Loucy (cell line): ENCODE measurements around the gene ITPK1.

Experiments used
- H2AFZ ChIP-seq: fragments of 200-600 bp; sonication (generic); 2 replicates; pipeline ENCODE4 v1.6.0; 2016; ENCODE audit warnings: antibody characterized with exemption, mild to moderate bottlenecking, low read length, moderate library complexity
- H3F3A ChIP-seq: fragments of 200-600 bp; 2 replicates; pipeline ENCODE4 v1.6.0; 2016; ENCODE audit warnings: antibody characterized with exemption, low read depth, mild to moderate bottlenecking
- H3K27me3 ChIP-seq: fragments of 200-600 bp; sonication (generic); 2 replicates; pipeline ENCODE4 v1.6.1; 2014; ENCODE audit warnings: low read length, mild to moderate bottlenecking; ENCODE audit not compliant: insufficient read depth, poor library complexity, severe bottlenecking
- H3K36me3 ChIP-seq: fragments of 200-600 bp; sonication (generic); 2 replicates; pipeline ENCODE4 v1.6.1; 2016; ENCODE audit warnings: low read length; ENCODE audit not compliant: insufficient read depth
- H3K4me1 ChIP-seq: fragments of 200-600 bp; sonication (generic); 2 replicates; pipeline ENCODE4 v1.5.1; 2014; ENCODE audit warnings: low read length, mild to moderate bottlenecking; ENCODE audit not compliant: insufficient read depth, poor library complexity, severe bottlenecking
- H3K4me2 ChIP-seq: fragments of 200-600 bp; sonication (generic); 2 replicates; pipeline ENCODE4 v1.6.0; 2014; ENCODE audit warnings: antibody characterized with exemption, low read length, low read depth, mild to moderate bottlenecking; ENCODE audit not compliant: poor library complexity, severe bottlenecking
- H3K4me3 ChIP-seq: fragments of 200-600 bp; sonication (generic); 2 replicates; pipeline ENCODE4 v1.5.1; 2014; ENCODE audit warnings: low read length, mild to moderate bottlenecking, mixed read lengths; ENCODE audit not compliant: poor library complexity, severe bottlenecking
- H3K79me2 ChIP-seq: fragments of 200-600 bp; sonication (generic); 2 replicates; pipeline ENCODE4 v1.6.1; 2014; ENCODE audit warnings: low read length; ENCODE audit not compliant: insufficient read depth
- H3K9ac ChIP-seq: fragments of 200-600 bp; sonication (generic); 2 replicates; pipeline ENCODE4 v1.6.0; 2014; ENCODE audit warnings: mild to moderate bottlenecking, low read depth, low read length, moderate library complexity; ENCODE audit not compliant: poor library complexity, severe bottlenecking
- H3K9me2 ChIP-seq: fragments of 200-600 bp; sonication (generic); replicated peaks from 2 replicates; pipeline ENCODE4 v1.6.1; 2016; ENCODE audit warnings: low read depth, low read length, mixed read lengths
- H3K9me3 ChIP-seq: fragments of 200-600 bp; sonication (generic); 2 replicates; pipeline ENCODE4 v1.6.1; 2014; ENCODE audit warnings: mild to moderate bottlenecking, antibody characterized with exemption, low read length, low read depth; ENCODE audit not compliant: insufficient read depth
- H4K20me1 ChIP-seq: fragments of 200-600 bp; sonication (generic); 2 replicates; pipeline ENCODE4 v1.6.0; 2014; ENCODE audit warnings: antibody characterized with exemption, low read length, mild to moderate bottlenecking; ENCODE audit not compliant: insufficient read depth, poor library complexity, severe bottlenecking
- CTCF ChIP-seq: fragments of 200-600 bp; sonication (generic); conservative IDR thresholded peaks from 2 replicates; pipeline ENCODE4 v1.5.1; 2014; ENCODE audit warnings: mild to moderate bottlenecking, antibody characterized with exemption, low read length
- EZH2phosphoT487 ChIP-seq: fragments of 200-600 bp; IDR thresholded peaks from 2 replicates; pipeline ENCODE4 v1.6.1; 2018; ENCODE audit warnings: antibody characterized with exemption, mild to moderate bottlenecking, moderate library complexity, borderline replicate concordance

Gene ITPK1

GRCh38 chr14:92993302-92993701 lies 122.4 kb downstream of the ITPK1 start:
- no peak overlapping the region for H3K4me2 ChIP-seq
- no peak overlapping the region for H3K9ac ChIP-seq
- TF ChIP-seq CTCF: no peak
- TF ChIP-seq EZH2phosphoT487: no peak
- peaks cover 41% of the 10 kb centered on the region; the same call in 1 of the 2 replicates for H3K36me3 ChIP-seq
- H3K27me3 ChIP-seq: no peaks in the 10 kb centered on the region
- H4K20me1 ChIP-seq: no peaks in the 10 kb centered on the region
- H3K4me1 ChIP-seq: no peaks in the 10 kb centered on the region
- no peaks in the 10 kb centered on the region for H3K9me3 ChIP-seq
- no peak overlapping the region for H2AFZ ChIP-seq
- no peak overlapping the region for H3K4me3 ChIP-seq
- no peaks in the 10 kb centered on the region for H3K9me2 ChIP-seq
- no peaks in the 10 kb centered on the region for H3K79me2 ChIP-seq
- no peaks in the 10 kb centered on the region for H3F3A ChIP-seq

GRCh38 chr14:92991536-92991935 lies 124.2 kb downstream of the ITPK1 start:
- Histone ChIP-seq H4K20me1 (no peaks in the 10 kb centered on the region), H3K79me2 (no peaks in the 10 kb centered on the region), H3K4me1 (no peaks in the 10 kb centered on the region), H3K36me3 (peaks cover 31% of the 10 kb centered on the region; the same call in 1 of the 2 replicates), H3K27me3 (no peaks in the 10 kb centered on the region), H2AFZ (no peak overlapping the region), H3K9me2 (no peaks in the 10 kb centered on the region), H3K4me3 (no peak overlapping the region), H3K9me3 (no peaks in the 10 kb centered on the region), H3K4me2 (no peak overlapping the region), H3K9ac (no peak overlapping the region), H3F3A (no peaks in the 10 kb centered on the region)
- TF ChIP-seq CTCF: no peak
- TF ChIP-seq EZH2phosphoT487: no peak

GRCh38 chr14:92990456-92991430 lies 125.0 kb downstream of the ITPK1 start:
- no peaks in the 10 kb centered on the region for H3K79me2 ChIP-seq
- no peaks in the 10 kb centered on the region for H3K4me1 ChIP-seq
- H3K9me2 ChIP-seq: no peaks in the 10 kb centered on the region
- no peaks in the 10 kb centered on the region for H4K20me1 ChIP-seq
- H3K27me3 ChIP-seq: no peaks in the 10 kb centered on the region
- H3K9me3 ChIP-seq: no peaks in the 10 kb centered on the region
- TF ChIP-seq CTCF (no peak), EZH2phosphoT487 (no peak)
- no peak overlapping the region for H3K9ac ChIP-seq
- H3K4me3 ChIP-seq: no peak overlapping the region
- no peak overlapping the region for H2AFZ ChIP-seq
- H3K4me2 ChIP-seq: no peak overlapping the region
- H3F3A ChIP-seq: no peaks in the 10 kb centered on the region
- peaks cover 30% of the 10 kb centered on the region; the same call in 1 of the 2 replicates for H3K36me3 ChIP-seq
